PC-9 (cell line): ENCODE results near the gene TMC2. TPM values are rescaled to one million over a fixed set of nuclear protein-coding genes. Genes with fewer than 3 reads are reported as not detected.

ENCODE experiments used
- BruUV-seq: library from RNA; stranded (reverse); fragments of 400-500 nt; replicated peaks from 2 replicates; lab custom pipeline; 2021; lab: Mats Ljungman, UMichigan
- CTCF ChIA-PET: fragments of 300-600 bp; sonication (Branson Sonifier 250); formaldehyde crosslinking; loops from one replicate; lab custom pipeline; 2022; ENCODE audit warnings: antibody characterized with exemption; lab: Charles Lee
- POLR2A ChIA-PET: fragments of 300-600 bp; sonication (Branson Sonifier 250); formaldehyde crosslinking; loops from one replicate; lab custom pipeline; 2022; ENCODE audit warnings: antibody characterized with exemption; ENCODE audit not compliant: unreplicated experiment; lab: Charles Lee
- DNase-seq, 2 experiments: peaks; one replicate each; pipeline versions ENCODE4 v3.0.0 to v3.0.0-alpha.2; 2015 to 2022; ENCODE audit warnings: mixed read lengths in 1 of 2
- H2AFZ ChIP-seq: fragments of 200-600 bp; sonication (generic); 2 replicates; pipeline ENCODE4 v1.8.1; 2017; ENCODE audit warnings: antibody characterized with exemption
- H3F3A ChIP-seq: fragments of 200-600 bp; sonication (generic); 2 replicates; pipeline ENCODE4 v1.8.1; 2017; ENCODE audit warnings: antibody characterized with exemption, mild to moderate bottlenecking, low read depth; ENCODE audit not compliant: insufficient read depth
- H3K27ac ChIP-seq: fragments of 200-600 bp; sonication (generic); 2 replicates; pipeline ENCODE4 v1.6.1; 2016; ENCODE audit warnings: mixed run types
- H3K27me3 ChIP-seq: fragments of 200-600 bp; sonication (generic); 2 replicates; pipeline ENCODE4 v1.6.1; 2016; ENCODE audit warnings: low read depth, mixed run types; ENCODE audit not compliant: insufficient read depth
- H3K36me3 ChIP-seq: fragments of 200-600 bp; sonication (generic); 2 replicates; pipeline ENCODE4 v1.6.1; 2016; ENCODE audit warnings: low read depth, mixed run types
- H3K4me1 ChIP-seq: fragments of 200-600 bp; sonication (generic); replicated peaks from 2 replicates; pipeline ENCODE4 v1.6.1; 2016; ENCODE audit warnings: mixed run types; ENCODE audit not compliant: insufficient read depth
- H3K4me2 ChIP-seq: fragments of 200-600 bp; sonication (generic); 2 replicates; pipeline ENCODE4 v1.6.1; 2017; ENCODE audit warnings: mixed run types
- H3K4me3 ChIP-seq: fragments of 200-600 bp; sonication (generic); 2 replicates; pipeline ENCODE4 v1.6.1; 2016; ENCODE audit warnings: mixed run types
- H3K79me2 ChIP-seq: fragments of 200-600 bp; sonication (generic); 2 replicates; pipeline ENCODE4 v1.6.1; 2017; ENCODE audit warnings: low read depth, mixed run types
- H3K9me2 ChIP-seq: fragments of 200-600 bp; sonication (generic); 2 replicates; pipeline ENCODE4 v1.8.1; 2017; ENCODE audit warnings: mild to moderate bottlenecking; ENCODE audit not compliant: insufficient read depth
- H3K9me3 ChIP-seq: fragments of 200-600 bp; sonication (generic); 2 replicates; pipeline ENCODE4 v1.8.1; 2016; ENCODE audit warnings: low read depth; ENCODE audit not compliant: insufficient read depth
- H4K20me1 ChIP-seq: fragments of 200-600 bp; sonication (generic); 2 replicates; pipeline ENCODE4 v1.8.1; 2017; ENCODE audit not compliant: insufficient read depth
- EZH2 ChIP-seq: fragments of 200-600 bp; sonication (generic); IDR thresholded peaks from 2 replicates; pipeline ENCODE4 v1.8.0; 2017; ENCODE audit warnings: antibody characterized with exemption, low read depth
- intact Hi-C: fragments of 100-400 bp; cut with micrococcal nuclease; formaldehyde crosslinking; loops from one replicate; pipeline ENCODE4 v1.10.0; 2022; ENCODE audit not compliant: unreplicated experiment
- total RNA-seq: library from RNA; stranded (reverse); gene quantifications from 2 replicates; pipeline ENCODE4 v1.2.3, GENCODE V29; 2021
- TF ChIP-seq, protein P1 (sequence below): fragments of 200-600 bp; sonication (generic); conservative IDR thresholded peaks from 2 replicates; pipeline ENCODE4 v1.6.1; 2017; ENCODE audit warnings: mixed run types, antibody characterized with exemption, mild to moderate bottlenecking, moderate library complexity

TMC2 gene
- total RNA-seq, 1 experiment from 2014 or later = not detected

DNA sequence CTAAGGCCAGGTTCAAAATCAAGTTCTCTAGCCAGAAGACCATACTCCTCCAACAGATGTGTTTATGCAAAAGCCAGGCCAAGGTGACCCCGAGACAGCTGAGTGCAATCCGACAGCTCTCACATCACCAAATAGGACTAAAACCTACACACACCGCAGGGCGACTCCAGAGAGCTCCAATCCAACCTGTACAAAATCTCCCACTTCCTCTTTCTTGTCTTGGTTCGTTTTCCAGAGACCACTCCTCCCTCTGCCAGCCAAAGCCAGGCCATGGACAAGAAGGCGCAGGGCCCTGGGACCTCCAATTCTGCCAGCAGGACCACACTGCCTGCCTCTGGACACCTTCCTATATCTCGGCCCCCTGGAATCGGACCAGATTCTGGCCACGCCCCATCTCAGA is 104.5 kb downstream of the TMC2 start:
- H3K79me2 ChIP-seq = no peaks in the 10 kb centered on the region
- no peak overlapping the region for H2AFZ ChIP-seq
- H3K36me3 ChIP-seq = no peaks in the 10 kb centered on the region
- POLR2A ChIA-PET = no interaction called here
- no peak for DNase-seq
- H3K9me2 ChIP-seq = no peaks in the 10 kb centered on the region
- no peak overlapping the region for H3K4me2 ChIP-seq
- H3K9me3 ChIP-seq = no peaks in the 10 kb centered on the region
- peaks cover 1% of the 10 kb centered on the region; the same call in 1 of the 2 replicates for H3K27me3 ChIP-seq
- intact Hi-C loops = no loop called here
- no peaks in the 10 kb centered on the region for H3F3A ChIP-seq
- H4K20me1 ChIP-seq = no peaks in the 10 kb centered on the region
- H3K4me1 ChIP-seq = no peaks in the 10 kb centered on the region
- H3K27ac ChIP-seq = no peak overlapping the region
- CTCF ChIA-PET = no interaction called here
- no peak overlapping the region for H3K4me3 ChIP-seq
- BruUV-seq = no TSS peak
- TF ChIP-seq EZH2 = no peak
- TF ChIP-seq, protein P1, sequence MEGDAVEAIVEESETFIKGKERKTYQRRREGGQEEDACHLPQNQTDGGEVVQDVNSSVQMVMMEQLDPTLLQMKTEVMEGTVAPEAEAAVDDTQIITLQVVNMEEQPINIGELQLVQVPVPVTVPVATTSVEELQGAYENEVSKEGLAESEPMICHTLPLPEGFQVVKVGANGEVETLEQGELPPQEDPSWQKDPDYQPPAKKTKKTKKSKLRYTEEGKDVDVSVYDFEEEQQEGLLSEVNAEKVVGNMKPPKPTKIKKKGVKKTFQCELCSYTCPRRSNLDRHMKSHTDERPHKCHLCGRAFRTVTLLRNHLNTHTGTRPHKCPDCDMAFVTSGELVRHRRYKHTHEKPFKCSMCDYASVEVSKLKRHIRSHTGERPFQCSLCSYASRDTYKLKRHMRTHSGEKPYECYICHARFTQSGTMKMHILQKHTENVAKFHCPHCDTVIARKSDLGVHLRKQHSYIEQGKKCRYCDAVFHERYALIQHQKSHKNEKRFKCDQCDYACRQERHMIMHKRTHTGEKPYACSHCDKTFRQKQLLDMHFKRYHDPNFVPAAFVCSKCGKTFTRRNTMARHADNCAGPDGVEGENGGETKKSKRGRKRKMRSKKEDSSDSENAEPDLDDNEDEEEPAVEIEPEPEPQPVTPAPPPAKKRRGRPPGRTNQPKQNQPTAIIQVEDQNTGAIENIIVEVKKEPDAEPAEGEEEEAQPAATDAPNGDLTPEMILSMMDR = no peak

DNA sequence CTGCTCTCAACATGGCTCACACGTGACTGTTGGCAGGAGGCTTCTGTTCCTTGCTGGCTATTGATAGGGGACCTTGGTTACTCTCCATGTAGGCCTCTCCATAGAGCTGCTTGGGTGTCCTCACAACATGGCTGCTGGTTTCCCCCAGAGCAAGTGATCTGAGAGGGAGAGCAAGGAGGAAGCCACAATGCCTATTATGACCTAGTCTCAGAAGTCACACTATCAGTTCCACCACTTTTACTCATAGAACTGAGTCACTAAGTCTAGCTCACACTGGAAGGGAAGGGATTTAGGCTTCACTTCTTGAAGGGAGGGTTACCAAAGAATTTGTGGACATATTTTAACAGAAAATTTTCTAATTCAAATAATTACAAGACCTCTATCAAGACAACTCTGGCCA is 107.3 kb downstream of the TMC2 start:
- no TSS peak for BruUV-seq
- Histone ChIP-seq H3K79me2 (no peaks in the 10 kb centered on the region), H3K9me3 (no peaks in the 10 kb centered on the region), H3K36me3 (no peaks in the 10 kb centered on the region), H3K9me2 (no peaks in the 10 kb centered on the region), H3K4me2 (no peak overlapping the region), H4K20me1 (no peaks in the 10 kb centered on the region), H3K4me1 (no peaks in the 10 kb centered on the region), H3F3A (peaks cover 7% of the 10 kb centered on the region; the same call in 1 of the 2 replicates), H2AFZ (no peak overlapping the region), H3K27ac (no peak overlapping the region), H3K4me3 (no peak overlapping the region), H3K27me3 (no peaks in the 10 kb centered on the region)
- ChIA-PET CTCF (no interaction called here), POLR2A (interaction anchor here (0.6 kb wide), 2 partner anchors 60 to 280 kb away, joined by 4 to 17 read pairs; no protein-coding TSS in a partner anchor)
- DNase-seq = no peak
- no peak for TF ChIP-seq EZH2
- TF ChIP-seq, protein P1 = no peak
- intact Hi-C loops = no loop called here

DNA sequence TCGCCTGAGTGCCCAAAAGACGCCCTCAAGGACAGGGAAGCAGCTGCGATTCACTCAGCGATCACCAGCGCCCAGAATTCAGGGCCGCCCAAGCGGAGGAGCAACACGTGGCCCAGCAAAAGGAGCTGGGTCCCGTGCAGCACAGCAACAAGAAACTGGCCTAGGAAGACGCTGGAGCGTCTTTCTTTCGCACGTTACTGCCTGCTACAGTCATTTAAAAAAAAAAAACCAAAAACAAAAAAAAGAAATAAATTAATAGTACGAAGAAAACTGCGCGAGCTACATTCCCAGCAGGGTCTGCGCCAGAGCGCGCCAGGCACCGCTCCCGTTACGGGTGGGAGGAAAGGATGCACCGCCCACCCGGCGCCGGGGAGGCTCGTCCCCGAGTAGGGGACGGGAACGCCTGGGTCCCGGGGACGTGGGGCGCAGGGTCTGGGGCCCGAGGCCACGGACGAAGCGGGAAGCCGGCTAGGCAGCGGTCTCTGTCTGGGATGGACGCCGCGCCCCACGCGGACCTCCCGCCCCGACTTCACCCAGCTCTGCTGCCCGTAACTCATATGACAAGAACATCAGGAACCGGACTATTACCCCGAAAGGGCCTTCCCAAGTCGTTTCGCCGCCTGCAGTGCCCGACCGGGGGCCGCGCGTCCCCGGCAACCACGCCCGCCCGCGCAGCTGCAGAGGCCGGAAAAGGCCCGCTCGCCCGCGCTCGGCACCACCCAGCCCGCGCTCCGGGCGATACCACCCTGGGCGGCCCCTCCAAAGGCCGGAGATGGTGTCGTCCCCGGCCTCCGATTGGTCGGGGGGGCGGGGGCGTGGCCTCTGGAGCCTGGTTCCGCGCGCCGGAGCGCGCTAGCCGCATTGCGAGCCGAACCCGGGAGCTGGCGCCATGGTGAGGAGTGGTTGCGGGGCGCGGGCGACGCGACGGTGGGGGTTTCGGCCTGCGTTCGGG is 115.7 kb downstream of the TMC2 start, which contains the start of gene NOP56:
Gene NOP56, plus strand, starts transcription at position 861 of the 952 bp plus-strand sequence. Its CDS starts 29 bp downstream, at position 890.
- intact Hi-C loops = no loop called here
- H3K4me1 ChIP-seq = peaks cover 22% of the 10 kb centered on the region
- H3K36me3 ChIP-seq = peaks cover 40% of the 10 kb centered on the region
- ChIA-PET CTCF (interaction anchor here (0.6 to 0.7 kb wide), 3 partner anchors 180 to 498 kb away, joined by 3 to 4 read pairs (median 3); no protein-coding TSS in a partner anchor), POLR2A (interaction anchor here (0.5 to 2.1 kb wide), 9 partner anchors 12 to 434 kb away, joined by 4 to 28 read pairs (median 7); partner anchors contain the start of genes IDH3B and SNRPB)
- H3K27me3 ChIP-seq = no peaks in the 10 kb centered on the region
- H3K9me2 ChIP-seq = no peaks in the 10 kb centered on the region
- no peaks in the 10 kb centered on the region for H3K9me3 ChIP-seq
- peaks cover 55% of the 10 kb centered on the region for H3F3A ChIP-seq
- H2AFZ ChIP-seq = peak within 1 kb of the TSS; percentile 88
- H4K20me1 ChIP-seq = peaks cover 41% of the 10 kb centered on the region
- TSS peak; percentile 86 for BruUV-seq
- peaks cover 66% of the 10 kb centered on the region for H3K79me2 ChIP-seq
- no peak for TF ChIP-seq EZH2
- TF ChIP-seq, protein P1 = no peak
- peak within 1 kb of the TSS; percentile 99 for H3K4me2 ChIP-seq
- peak within 1 kb of the TSS; percentile 94 for H3K4me3 ChIP-seq
- H3K27ac ChIP-seq = peak within 1 kb of the TSS; percentile 64
- peak; percentile 74 to 98 for DNase-seq
